ENCODE measurements around the gene ELOVL1.
A peak's percentile ranks its signal among the peaks of the same experiment; 100 is the strongest.

The ELOVL1 gene

GRCh38 chr1:43350976-43351375 lies 16.8 kb downstream of the ELOVL1 start:
- no peak for TF ChIP-seq CTCF (IDR thresholded peaks at IDR 0.05; ENCODE audit: low read depth, low read length)
- no peak overlapping the region for H3K4me3 ChIP-seq (ENCODE audit: low read depth, low read length)
- DNase-seq (ENCODE audit: low read depth, low spot score): no peak
- in situ Hi-C loops (cut with HindIII; ENCODE audit: low sequenced_read_pairs): no loop called here

- in situ Hi-C loops (cut with HindIII; ENCODE audit: low sequenced_read_pairs): no loop called here
- H3K4me3 ChIP-seq (ENCODE audit: low read depth, low read length): peak overlapping the region; percentile 47
- TF ChIP-seq CTCF (IDR thresholded peaks at IDR 0.05; ENCODE audit: low read depth, low read length): no peak
- DNase-seq (ENCODE audit: low read depth, low spot score): peak; percentile 85
Observed at GRCh38 chr1:43349594-43350306, 18.1 kb downstream of the ELOVL1 start.

- H3K4me3 ChIP-seq (ENCODE audit: low read depth, low read length): peak overlapping the region; percentile 47
- in situ Hi-C loops (cut with HindIII; ENCODE audit: low sequenced_read_pairs): no loop called here
- peak; percentile 56 for DNase-seq (ENCODE audit: low read depth, low spot score)
- TF ChIP-seq CTCF (IDR thresholded peaks at IDR 0.05; ENCODE audit: low read depth, low read length): no peak
Observed at GRCh38 chr1:43348809-43349593, 18.8 kb downstream of the ELOVL1 start.

- DNase-seq (ENCODE audit: low read depth, low spot score): no peak
- TF ChIP-seq CTCF (IDR thresholded peaks at IDR 0.05; ENCODE audit: low read depth, low read length): no peak
- H3K4me3 ChIP-seq (ENCODE audit: low read depth, low read length): peak overlapping the region; percentile 47
- in situ Hi-C loops (cut with HindIII; ENCODE audit: low sequenced_read_pairs): no loop called here
Observed at GRCh38 chr1:43348343-43348808, 19.4 kb downstream of the ELOVL1 start.

GRCh38 chr1:43346636-43347035 lies 21.2 kb downstream of the ELOVL1 start:
- TF ChIP-seq CTCF (IDR thresholded peaks at IDR 0.05; ENCODE audit: low read depth, low read length): no peak
- no peak overlapping the region for H3K4me3 ChIP-seq (ENCODE audit: low read depth, low read length)
- in situ Hi-C loops (cut with HindIII; ENCODE audit: low sequenced_read_pairs): no loop called here
- no peak for DNase-seq (ENCODE audit: low read depth, low spot score)

GRCh38 chr1:43345120-43345519 lies 22.7 kb downstream of the ELOVL1 start:
- no peak for TF ChIP-seq CTCF (IDR thresholded peaks at IDR 0.05; ENCODE audit: low read depth, low read length)
- DNase-seq (ENCODE audit: low read depth, low spot score): no peak
- in situ Hi-C loops (cut with HindIII; ENCODE audit: low sequenced_read_pairs): no loop called here
- no peak overlapping the region for H3K4me3 ChIP-seq (ENCODE audit: low read depth, low read length)

Data from astrocyte of the spinal cord (primary cell).